Ishikawa (cell line): ENCODE measurements around the gene ZNF865.

ENCODE experiments used
- CEBPB ChIP-seq: IDR thresholded peaks from 2 replicates; pipeline ENCODE4 v1.6.1; 2012
- CREB1 ChIP-seq: IDR thresholded peaks from 2 replicates; pipeline ENCODE4 v1.6.1; 2012; ENCODE audit warnings: low read depth
- EGR1 ChIP-seq: IDR thresholded peaks from 2 replicates; pipeline ENCODE4 v1.6.1; 2012
- EP300 ChIP-seq: IDR thresholded peaks from 2 replicates; pipeline ENCODE4 v1.6.1; 2012; ENCODE audit warnings: borderline replicate concordance
- FOXM1 ChIP-seq: IDR thresholded peaks from 2 replicates; pipeline ENCODE4 v1.6.1; 2012; ENCODE audit warnings: low read depth, borderline replicate concordance
- NFIC ChIP-seq: IDR thresholded peaks from 2 replicates; pipeline ENCODE4 v1.6.1; 2012
- RAD21 ChIP-seq: IDR thresholded peaks from 2 replicates; pipeline ENCODE4 v1.6.1; 2012; ENCODE audit warnings: low read depth
- REST ChIP-seq: IDR thresholded peaks from 2 replicates; pipeline ENCODE4 v1.6.1; 2012; ENCODE audit warnings: low read depth, mild to moderate bottlenecking
- TAF1 ChIP-seq: IDR thresholded peaks from 2 replicates; pipeline ENCODE4 v1.6.1; 2012; ENCODE audit warnings: low read depth, mild to moderate bottlenecking
- TCF12 ChIP-seq: IDR thresholded peaks from 2 replicates; pipeline ENCODE4 v1.6.1; 2012; ENCODE audit warnings: low read depth
- TEAD4 ChIP-seq: IDR thresholded peaks from 2 replicates; pipeline ENCODE4 v1.6.1; 2012
- YY1 ChIP-seq: IDR thresholded peaks from 2 replicates; pipeline ENCODE4 v1.6.1; 2012; ENCODE audit warnings: low read depth
- ZBTB7A ChIP-seq: IDR thresholded peaks from 2 replicates; pipeline ENCODE4 v1.6.1; 2012; ENCODE audit warnings: low read depth
- TF ChIP-seq, protein P1 (sequence below): IDR thresholded peaks from 2 replicates; pipeline ENCODE4 v1.6.1; 2012
- TF ChIP-seq, protein P2 (sequence below): IDR thresholded peaks from 2 replicates; pipeline ENCODE4 v1.6.1; 2012

ZNF865 gene

DNA sequence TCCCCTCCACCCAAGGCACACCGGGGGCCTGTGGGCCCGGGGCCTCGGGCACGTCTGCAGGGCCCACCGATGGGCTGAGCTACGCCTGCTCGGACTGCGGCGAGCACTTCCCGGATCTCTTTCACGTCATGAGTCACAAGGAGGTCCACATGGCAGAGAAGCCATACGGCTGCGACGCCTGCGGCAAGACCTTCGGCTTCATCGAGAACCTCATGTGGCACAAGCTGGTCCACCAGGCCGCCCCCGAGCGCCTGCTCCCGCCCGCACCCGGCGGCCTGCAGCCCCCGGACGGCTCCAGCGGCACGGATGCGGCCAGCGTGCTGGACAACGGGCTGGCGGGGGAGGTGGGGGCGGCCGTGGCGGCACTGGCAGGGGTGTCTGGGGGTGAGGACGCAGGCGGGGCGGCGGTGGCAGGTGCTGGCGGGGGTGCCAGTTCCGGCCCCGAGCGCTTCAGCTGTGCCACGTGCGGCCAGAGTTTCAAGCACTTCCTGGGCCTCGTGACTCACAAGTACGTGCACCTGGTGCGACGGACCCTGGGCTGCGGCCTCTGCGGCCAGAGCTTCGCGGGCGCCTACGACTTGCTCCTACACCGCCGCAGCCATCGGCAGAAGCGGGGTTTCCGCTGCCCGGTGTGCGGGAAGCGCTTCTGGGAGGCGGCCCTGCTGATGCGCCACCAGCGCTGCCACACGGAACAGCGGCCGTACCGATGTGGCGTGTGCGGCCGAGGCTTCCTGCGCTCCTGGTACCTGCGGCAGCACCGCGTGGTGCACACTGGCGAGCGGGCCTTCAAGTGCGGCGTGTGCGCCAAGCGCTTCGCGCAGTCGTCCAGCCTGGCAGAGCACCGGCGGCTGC is 10.3 kb downstream of the ZNF865 start:
- no peak for TF ChIP-seq TEAD4
- no peak for TF ChIP-seq REST
- TF ChIP-seq EP300: no peak
- TF ChIP-seq, protein P1, sequence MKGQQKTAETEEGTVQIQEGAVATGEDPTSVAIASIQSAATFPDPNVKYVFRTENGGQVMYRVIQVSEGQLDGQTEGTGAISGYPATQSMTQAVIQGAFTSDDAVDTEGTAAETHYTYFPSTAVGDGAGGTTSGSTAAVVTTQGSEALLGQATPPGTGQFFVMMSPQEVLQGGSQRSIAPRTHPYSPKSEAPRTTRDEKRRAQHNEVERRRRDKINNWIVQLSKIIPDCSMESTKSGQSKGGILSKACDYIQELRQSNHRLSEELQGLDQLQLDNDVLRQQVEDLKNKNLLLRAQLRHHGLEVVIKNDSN: no peak
- no peak for TF ChIP-seq YY1
- no peak for TF ChIP-seq TCF12
- no peak for TF ChIP-seq NFIC

- no peak for TF ChIP-seq NFIC
- no peak for TF ChIP-seq EGR1
- no peak for TF ChIP-seq TCF12
- TF ChIP-seq TEAD4: no peak
- TF ChIP-seq YY1: no peak
- TF ChIP-seq TAF1: no peak
- TF ChIP-seq REST: no peak
- TF ChIP-seq, protein P1: no peak
- TF ChIP-seq ZBTB7A: no peak
- TF ChIP-seq RAD21: no peak
- no peak for TF ChIP-seq FOXM1
- TF ChIP-seq CEBPB: no peak
- TF ChIP-seq CREB1: no peak
- TF ChIP-seq EP300: no peak
- TF ChIP-seq, protein P2, sequence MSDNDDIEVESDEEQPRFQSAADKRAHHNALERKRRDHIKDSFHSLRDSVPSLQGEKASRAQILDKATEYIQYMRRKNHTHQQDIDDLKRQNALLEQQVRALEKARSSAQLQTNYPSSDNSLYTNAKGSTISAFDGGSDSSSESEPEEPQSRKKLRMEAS: no peak
Measured at GRCh38 chr19:55616395-55616875, 11.0 kb downstream of the ZNF865 start.

GRCh38 chr19:55617426-55617825 is 12.0 kb downstream of the ZNF865 start:
- TF ChIP-seq FOXM1 (no peak), CREB1 (no peak)

DNA sequence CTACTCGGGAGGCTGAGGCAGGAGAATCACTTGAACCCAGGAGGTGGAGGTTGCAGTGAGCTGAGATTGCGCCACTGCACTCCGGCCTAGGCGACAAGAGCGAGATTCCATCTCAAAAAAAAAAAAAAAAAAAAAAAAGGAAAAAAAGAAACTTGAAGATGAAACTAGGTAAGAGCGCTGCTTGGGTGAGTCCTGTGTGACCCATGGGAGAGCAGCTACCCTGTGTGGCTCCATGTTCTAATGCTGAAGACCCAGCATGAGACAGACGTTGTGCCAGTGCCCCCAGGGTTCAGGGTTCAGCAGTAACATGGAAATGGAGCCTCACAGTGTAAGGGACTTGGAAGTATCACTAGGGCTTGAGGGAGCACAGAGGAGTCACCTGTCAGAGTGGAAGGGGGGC is 13.0 kb downstream of the ZNF865 start:
- TF ChIP-seq REST (no peak), TAF1 (no peak), RAD21 (no peak), CREB1 (no peak), TCF12 (no peak), CEBPB (no peak), EGR1 (no peak), TEAD4 (no peak), EP300 (no peak), FOXM1 (no peak), ZBTB7A (no peak), YY1 (no peak), NFIC (no peak)
- TF ChIP-seq, protein P2: no peak
- TF ChIP-seq, protein P1: no peak
